ENCODE results near the gene CEP135. TPM values are rescaled to one million over a fixed set of nuclear protein-coding genes. Genes with fewer than 3 reads are reported as not detected.

The CEP135 gene
- total RNA-seq, 1 experiment from 2014 or later = 10.9 TPM

DNA sequence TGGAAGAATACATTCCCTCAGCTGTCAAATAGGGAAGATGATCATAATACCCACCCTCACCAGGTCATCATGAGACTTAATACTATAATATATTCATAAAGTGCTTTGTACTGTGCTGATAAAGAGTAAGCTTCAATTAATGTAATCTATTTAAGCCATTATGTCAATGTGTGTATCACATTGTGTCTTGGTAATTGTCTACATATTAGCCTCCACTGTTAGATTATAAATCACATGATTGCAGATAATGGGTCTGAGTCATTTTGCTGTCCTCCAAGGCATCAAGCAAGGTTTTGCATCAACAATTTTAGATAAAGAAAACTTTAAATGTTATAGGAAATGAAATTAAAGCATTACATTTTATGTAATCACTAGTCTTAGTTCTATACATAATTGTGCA lies 45.2 kb upstream of the CEP135 start:
- TF ChIP-seq CBX3 (IDR thresholded peaks at IDR 0.05; ENCODE audit: low read depth) = no peak
- no peak for TF ChIP-seq EZH2phosphoT487 (IDR thresholded peaks at IDR 0.05; ENCODE audit: borderline replicate concordance)
- no peak for TF ChIP-seq TCF7L2 (IDR thresholded peaks at IDR 0.05; ENCODE audit: borderline replicate concordance, extremely low read depth, insufficient read depth, insufficient read length)
- no peak for TF ChIP-seq FOSL1 (IDR thresholded peaks at IDR 0.05; ENCODE audit: low read depth)
- TF ChIP-seq SIN3A (IDR thresholded peaks at IDR 0.05; ENCODE audit: low read depth) = no peak
- no peak for TF ChIP-seq CEBPB (IDR thresholded peaks at IDR 0.05; ENCODE audit: low read depth)
- no peak for TF ChIP-seq ATF3 (IDR thresholded peaks at IDR 0.05)
- CTCF ChIA-PET = no interaction called here
- intact Hi-C loops (cut with micrococcal nuclease) = no loop called here

DNA sequence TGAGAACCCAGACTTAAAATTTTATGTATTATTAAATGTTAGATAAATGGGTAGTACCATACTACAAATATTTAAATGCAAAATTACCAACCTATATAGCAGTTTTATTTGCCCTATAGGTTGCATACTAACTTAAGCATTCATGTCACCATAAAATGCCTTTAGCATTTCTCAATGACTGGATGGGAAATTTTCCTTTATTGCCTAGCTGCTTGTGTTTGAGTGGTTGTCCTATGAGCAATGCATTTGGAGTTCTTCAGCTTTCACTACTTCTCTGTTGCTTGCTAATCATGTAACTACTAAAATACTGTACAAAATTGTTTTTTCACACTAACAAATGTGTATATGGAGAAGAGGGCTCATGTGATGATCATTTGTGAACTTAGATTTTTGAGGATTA lies 44.2 kb upstream of the CEP135 start:
- DNase-seq (ENCODE audit: low read depth, low spot score) (no peak), ATAC-seq (no peak)
- RAD21 ChIA-PET (ENCODE audit: low non-redundant PET in 1 of 2, low total read pairs in 2 of 2, uncharacterized antibody in 2 of 2, unreplicated experiment in 2 of 2) = no interaction called here
- no peak overlapping the region for H3K4me3 ChIP-seq (replicated peaks in 1 of 2; ENCODE audit: low read depth in 1 of 2, low read length in 2 of 2)
- no peaks in the 10 kb centered on the region for H4K20me1 ChIP-seq (ENCODE audit: insufficient read depth)
- no peaks in the 10 kb centered on the region for H3K79me2 ChIP-seq (ENCODE audit: insufficient read depth, low read length)
- no peak overlapping the region for H3K27ac ChIP-seq (ENCODE audit: low read depth, low read length)
- no peaks in the 10 kb centered on the region for H3K9me3 ChIP-seq (ENCODE audit: control insufficient read depth in 1 of 2, insufficient read depth in 1 of 2, low read depth in 1 of 2, low read length in 2 of 2)
- H3K4me1 ChIP-seq (ENCODE audit: control insufficient read depth in 1 of 2, insufficient read depth in 2 of 2, low read length in 2 of 2) = peaks cover 3 to 14% of the 10 kb centered on the region in 2 experiments; a peak in 3 of 4 replicates
- no peaks in the 10 kb centered on the region for H3K9me2 ChIP-seq (ENCODE audit: insufficient read depth)
- CTCF ChIA-PET = no interaction called here
- intact Hi-C loops (cut with micrococcal nuclease) = no loop called here
- H3K27me3 ChIP-seq (ENCODE audit: insufficient read depth, low read length) = no peaks in the 10 kb centered on the region
- H3K9ac ChIP-seq (ENCODE audit: low read length) = no peak overlapping the region
- POLR2A ChIA-PET = no interaction called here
- BruUV-seq (replicated peaks) = no TSS peak
- H3K4me2 ChIP-seq (ENCODE audit: low read length) = no peak overlapping the region
- H3K36me3 ChIP-seq (ENCODE audit: control insufficient read depth in 1 of 2, insufficient read depth in 2 of 2, low read length in 2 of 2) = peaks cover 0 to 2% of the 10 kb centered on the region in 2 experiments; a peak in 2 of 4 replicates
- no peak overlapping the region for H2AFZ ChIP-seq (ENCODE audit: low read depth, low read length, poor library complexity, severe bottlenecking)
- TF ChIP-seq EZH2phosphoT487 (IDR thresholded peaks at IDR 0.05; ENCODE audit: borderline replicate concordance) (no peak), RAD21 (IDR thresholded peaks at IDR 0.05; ENCODE audit: low read depth) (no peak), EZH2 (IDR thresholded peaks at IDR 0.05) (no peak), ZFX (IDR thresholded peaks at IDR 0.05) (no peak)
- TF ChIP-seq, protein P1, sequence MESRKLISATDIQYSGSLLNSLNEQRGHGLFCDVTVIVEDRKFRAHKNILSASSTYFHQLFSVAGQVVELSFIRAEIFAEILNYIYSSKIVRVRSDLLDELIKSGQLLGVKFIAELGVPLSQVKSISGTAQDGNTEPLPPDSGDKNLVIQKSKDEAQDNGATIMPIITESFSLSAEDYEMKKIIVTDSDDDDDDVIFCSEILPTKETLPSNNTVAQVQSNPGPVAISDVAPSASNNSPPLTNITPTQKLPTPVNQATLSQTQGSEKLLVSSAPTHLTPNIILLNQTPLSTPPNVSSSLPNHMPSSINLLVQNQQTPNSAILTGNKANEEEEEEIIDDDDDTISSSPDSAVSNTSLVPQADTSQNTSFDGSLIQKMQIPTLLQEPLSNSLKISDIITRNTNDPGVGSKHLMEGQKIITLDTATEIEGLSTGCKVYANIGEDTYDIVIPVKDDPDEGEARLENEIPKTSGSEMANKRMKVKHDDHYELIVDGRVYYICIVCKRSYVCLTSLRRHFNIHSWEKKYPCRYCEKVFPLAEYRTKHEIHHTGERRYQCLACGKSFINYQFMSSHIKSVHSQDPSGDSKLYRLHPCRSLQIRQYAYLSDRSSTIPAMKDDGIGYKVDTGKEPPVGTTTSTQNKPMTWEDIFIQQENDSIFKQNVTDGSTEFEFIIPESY (IDR thresholded peaks at IDR 0.05; ENCODE audit: extremely low read depth, insufficient replicate concordance, low read length) = no peak

More for the DNA sequence above, 45.2 kb upstream of the CEP135 start:
- peaks cover 3 to 14% of the 10 kb centered on the region in 2 experiments; a peak in 3 of 4 replicates for H3K4me1 ChIP-seq (ENCODE audit: control insufficient read depth in 1 of 2, insufficient read depth in 2 of 2, low read length in 2 of 2)
- no peaks in the 10 kb centered on the region for H3K9me2 ChIP-seq (ENCODE audit: insufficient read depth)
- no peak overlapping the region for H3K9ac ChIP-seq (ENCODE audit: low read length)
- POLR2A ChIA-PET = no interaction called here
- no peaks in the 10 kb centered on the region for H4K20me1 ChIP-seq (ENCODE audit: insufficient read depth)
- H3K4me2 ChIP-seq (ENCODE audit: low read length) = no peak overlapping the region
- peaks cover 0 to 2% of the 10 kb centered on the region in 2 experiments; a peak in 2 of 4 replicates for H3K36me3 ChIP-seq (ENCODE audit: control insufficient read depth in 1 of 2, insufficient read depth in 2 of 2, low read length in 2 of 2)
- no peak overlapping the region for H3K4me3 ChIP-seq (replicated peaks in 1 of 2; ENCODE audit: low read depth in 1 of 2, low read length in 2 of 2)
- H3K9me3 ChIP-seq (ENCODE audit: control insufficient read depth in 1 of 2, insufficient read depth in 1 of 2, low read depth in 1 of 2, low read length in 2 of 2) = no peaks in the 10 kb centered on the region
- no TSS peak for BruUV-seq (replicated peaks)
- no peak overlapping the region for H3K27ac ChIP-seq (ENCODE audit: low read depth, low read length)
- H3K79me2 ChIP-seq (ENCODE audit: insufficient read depth, low read length) = no peaks in the 10 kb centered on the region
- no peaks in the 10 kb centered on the region for H3K27me3 ChIP-seq (ENCODE audit: insufficient read depth, low read length)
- no peak for ATAC-seq
- no peak overlapping the region for H2AFZ ChIP-seq (ENCODE audit: low read depth, low read length, poor library complexity, severe bottlenecking)
- DNase-seq (ENCODE audit: low read depth, low spot score) = no peak
- RAD21 ChIA-PET (ENCODE audit: low non-redundant PET in 1 of 2, low total read pairs in 2 of 2, uncharacterized antibody in 2 of 2, unreplicated experiment in 2 of 2) = no interaction called here
